NCI-H1092 (cell line): ENCODE data around the gene GLI1.

Source experiments
- DNase-seq: peaks from one replicate; lab custom pipeline; 2025; lab: John Stamatoyannopoulos, UW

Gene GLI1

DNA sequence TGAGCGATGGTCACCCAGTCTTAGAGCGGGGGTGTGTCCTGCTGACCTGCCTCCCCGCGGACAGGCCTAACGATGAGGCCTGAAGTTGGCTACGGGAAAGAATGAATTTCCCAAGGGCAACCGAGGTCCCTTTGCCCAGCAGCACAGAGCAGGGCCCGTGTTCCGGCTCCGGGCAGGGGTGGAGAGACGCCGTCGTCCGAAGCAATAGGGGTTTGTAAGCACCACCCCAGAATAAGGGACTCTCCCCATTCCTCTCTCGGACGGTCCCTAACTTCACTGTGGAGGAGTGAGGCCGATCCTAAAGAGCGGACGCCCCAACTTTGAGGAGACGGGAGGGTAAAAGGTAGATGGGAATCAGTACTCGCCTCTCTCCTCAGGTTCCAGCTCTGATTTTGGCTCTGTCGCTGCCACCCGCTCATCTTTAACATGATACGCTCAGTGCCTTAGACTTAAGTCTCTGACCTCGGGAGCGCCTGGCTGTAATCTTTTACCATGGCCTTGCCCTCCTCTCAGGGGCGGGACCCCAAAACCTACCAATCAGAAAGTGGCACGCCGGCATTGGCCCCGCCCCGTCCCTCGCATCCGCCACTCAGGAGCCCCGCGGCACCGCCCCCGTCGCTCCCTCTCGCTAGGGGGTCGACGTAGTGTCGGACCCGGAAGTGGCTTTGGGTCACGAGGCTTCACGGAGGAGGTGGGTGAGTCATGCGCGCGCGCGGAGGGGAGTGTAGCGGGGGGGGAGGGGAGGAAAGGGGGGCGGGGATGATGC lies 60.7 kb downstream of the GLI1 start, which contains the start of gene DDIT3:
Gene DDIT3 (minus strand): TSS at position 462 of the 766 bp plus-strand sequence. CDS start 3,108 bp downstream, outside the sequence.
- DNase-seq: peak; percentile 96

DNA sequence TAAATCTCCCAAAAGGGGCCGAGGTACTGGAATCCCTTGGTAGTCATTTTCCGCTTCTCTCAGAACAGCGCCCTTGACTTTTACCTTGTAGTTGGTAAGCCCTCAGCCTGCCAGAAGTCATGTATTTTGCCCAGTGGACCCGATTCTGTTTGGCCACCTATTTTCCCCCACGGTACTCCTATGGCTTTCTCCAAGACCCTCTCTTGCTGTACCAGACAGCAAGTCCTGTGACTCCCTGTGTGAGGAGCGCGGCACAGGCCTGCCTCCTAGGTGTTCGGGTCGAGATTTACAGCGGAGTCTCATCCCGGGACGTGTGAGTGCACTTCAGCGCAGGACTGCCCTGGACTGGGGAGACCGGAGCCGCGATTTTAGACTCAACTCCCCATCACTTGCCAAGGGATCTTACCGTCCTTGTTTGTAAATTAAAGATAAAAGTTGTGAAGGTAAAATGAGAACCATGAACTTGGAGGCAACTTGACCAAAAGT lies 62.0 kb downstream of the GLI1 start:
- DNase-seq: no peak
